ENCODE data around the gene ZFAND2A. TPM values are rescaled to one million over a fixed set of nuclear protein-coding genes. Genes with fewer than 3 reads are reported as not detected.

ZFAND2A gene
- polyA plus RNA-seq, 1 donor (not counting 4 experiments of a cell fraction or from before 2014, with no cell fraction given): 25.5 TPM

DNA sequence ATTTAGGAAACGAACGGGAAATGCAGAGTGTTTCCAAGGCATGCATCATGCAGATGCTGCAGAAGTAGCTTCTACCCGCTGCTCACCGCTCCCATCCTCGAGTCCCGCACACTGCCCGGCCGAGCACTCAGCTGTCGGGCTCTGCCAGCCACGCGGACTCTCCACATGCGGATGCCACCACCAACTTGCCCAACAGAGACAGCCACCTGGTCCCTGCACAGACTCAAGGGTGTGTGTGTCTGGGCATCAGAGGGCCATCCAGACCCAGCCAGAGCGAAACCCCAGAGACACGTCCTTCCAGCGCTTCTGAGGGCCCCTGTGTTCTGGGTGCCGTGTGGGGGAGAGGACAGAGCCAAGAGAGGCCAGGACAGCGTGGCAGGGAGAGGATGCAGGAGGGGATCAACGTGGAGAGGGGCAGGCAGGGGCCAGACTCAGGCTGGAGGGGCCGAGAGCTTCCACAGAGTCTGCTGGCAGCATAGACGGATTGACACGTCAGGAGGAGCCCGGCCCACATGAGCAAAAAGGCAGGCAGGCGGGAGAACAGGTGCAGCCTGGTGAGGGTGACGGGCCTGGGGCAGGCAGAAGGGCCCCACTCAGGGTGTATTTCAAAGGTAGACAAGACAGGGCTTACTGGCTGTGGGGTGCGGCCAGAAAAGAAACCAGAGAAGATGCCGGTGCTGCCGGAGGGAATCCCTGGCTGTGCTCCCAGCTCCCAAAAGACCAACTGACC is 53.8 kb downstream of the ZFAND2A start:
- no peak overlapping the region for H3K9ac ChIP-seq (ENCODE audit: control insufficient read depth, extremely low read depth, insufficient read depth, low read length)
- TF ChIP-seq EZH2 (IDR thresholded peaks at IDR 0.05; ENCODE audit: low read length): no peak
- TF ChIP-seq, protein P1, sequence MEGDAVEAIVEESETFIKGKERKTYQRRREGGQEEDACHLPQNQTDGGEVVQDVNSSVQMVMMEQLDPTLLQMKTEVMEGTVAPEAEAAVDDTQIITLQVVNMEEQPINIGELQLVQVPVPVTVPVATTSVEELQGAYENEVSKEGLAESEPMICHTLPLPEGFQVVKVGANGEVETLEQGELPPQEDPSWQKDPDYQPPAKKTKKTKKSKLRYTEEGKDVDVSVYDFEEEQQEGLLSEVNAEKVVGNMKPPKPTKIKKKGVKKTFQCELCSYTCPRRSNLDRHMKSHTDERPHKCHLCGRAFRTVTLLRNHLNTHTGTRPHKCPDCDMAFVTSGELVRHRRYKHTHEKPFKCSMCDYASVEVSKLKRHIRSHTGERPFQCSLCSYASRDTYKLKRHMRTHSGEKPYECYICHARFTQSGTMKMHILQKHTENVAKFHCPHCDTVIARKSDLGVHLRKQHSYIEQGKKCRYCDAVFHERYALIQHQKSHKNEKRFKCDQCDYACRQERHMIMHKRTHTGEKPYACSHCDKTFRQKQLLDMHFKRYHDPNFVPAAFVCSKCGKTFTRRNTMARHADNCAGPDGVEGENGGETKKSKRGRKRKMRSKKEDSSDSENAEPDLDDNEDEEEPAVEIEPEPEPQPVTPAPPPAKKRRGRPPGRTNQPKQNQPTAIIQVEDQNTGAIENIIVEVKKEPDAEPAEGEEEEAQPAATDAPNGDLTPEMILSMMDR (optimal IDR thresholded peaks at IDR 0.05 in 1 of 3, IDR thresholded peaks at IDR 0.05 in 1 of 3, conservative IDR thresholded peaks at IDR 0.05 in 1 of 3; ENCODE audit: extremely low read depth in 1 of 3, insufficient read depth in 2 of 3, low read length in 3 of 3): no peak
- H3K4me1 ChIP-seq (ENCODE audit: control insufficient read depth, extremely low read depth, insufficient read depth, low read length): no peaks in the 10 kb centered on the region
- no peak for DNase-seq (ENCODE audit: low read depth, low spot score)
- no peaks in the 10 kb centered on the region for H3K9me1 ChIP-seq (ENCODE audit: control insufficient read depth, extremely low read depth, insufficient read depth, low read length)
- H3K27ac ChIP-seq (ENCODE audit: control insufficient read depth, insufficient read depth, low read length): no peak overlapping the region
- H3K79me2 ChIP-seq (ENCODE audit: control insufficient read depth, insufficient read depth, low read length): peaks cover 18% of the 10 kb centered on the region
- dilution Hi-C loops (cut with MboI; ENCODE audit: extremely low pct_ligation_motif_present, low sequenced_read_pairs): no loop called here
- no peak for FAIRE-seq
- no peaks in the 10 kb centered on the region for H3K27me3 ChIP-seq (ENCODE audit: control insufficient read depth, extremely low read depth, insufficient read depth, low read length)
- no peak overlapping the region for H3K4me2 ChIP-seq (ENCODE audit: control insufficient read depth, extremely low read depth, insufficient read depth, low read depth, low read length)
- H2AFZ ChIP-seq (ENCODE audit: control insufficient read depth, low read length): no peak overlapping the region
- no peak overlapping the region for H3K4me3 ChIP-seq (ENCODE audit: control insufficient read depth in 2 of 3, extremely low read depth in 1 of 3, insufficient read depth in 2 of 3, low read depth in 1 of 3, low read length in 3 of 3)
- no peaks in the 10 kb centered on the region for H3K9me3 ChIP-seq (ENCODE audit: control insufficient read depth, low read depth, low read length)
- H4K20me1 ChIP-seq (ENCODE audit: control insufficient read depth, extremely low read depth, insufficient read depth, low read length): peaks cover 5% of the 10 kb centered on the region
- peaks cover 0 to 4% of the 10 kb centered on the region in 2 experiments for H3K36me3 ChIP-seq (ENCODE audit: control insufficient read depth in 2 of 2, extremely low read depth in 1 of 2, insufficient read depth in 2 of 2, low read length in 2 of 2)

DNA sequence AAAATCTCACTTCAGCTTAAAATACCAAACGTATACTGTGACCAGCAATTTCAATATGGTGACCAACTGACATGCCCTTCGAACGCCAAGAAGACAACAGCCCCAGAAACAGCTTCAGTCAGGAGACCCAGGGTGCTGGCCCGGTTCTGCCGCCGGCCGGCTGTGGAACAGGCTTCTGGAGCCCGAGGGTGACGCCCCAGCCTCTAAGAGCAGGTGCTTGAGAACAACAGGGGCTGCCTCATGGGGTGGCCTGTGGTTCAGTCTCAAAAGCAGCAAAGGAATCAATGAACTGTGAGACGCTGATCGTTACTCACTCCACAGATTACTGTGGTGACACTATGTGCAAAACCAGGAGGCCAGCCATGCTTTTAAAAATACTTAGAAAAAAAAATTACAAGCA is 54.8 kb downstream of the ZFAND2A start:
- FAIRE-seq: no peak
- dilution Hi-C loops (cut with MboI; ENCODE audit: extremely low pct_ligation_motif_present, low sequenced_read_pairs): no loop called here
- peaks cover 5% of the 10 kb centered on the region for H4K20me1 ChIP-seq (ENCODE audit: control insufficient read depth, extremely low read depth, insufficient read depth, low read length)

More for the DNA sequence above, 54.8 kb downstream of the ZFAND2A start:
- Histone ChIP-seq H3K9me3 (ENCODE audit: control insufficient read depth, low read depth, low read length) (no peaks in the 10 kb centered on the region), H2AFZ (ENCODE audit: control insufficient read depth, low read length) (no peak overlapping the region), H3K4me1 (ENCODE audit: control insufficient read depth, extremely low read depth, insufficient read depth, low read length) (no peaks in the 10 kb centered on the region), H3K9me1 (ENCODE audit: control insufficient read depth, extremely low read depth, insufficient read depth, low read length) (no peaks in the 10 kb centered on the region), H3K9ac (ENCODE audit: control insufficient read depth, extremely low read depth, insufficient read depth, low read length) (no peak overlapping the region), H3K27ac (ENCODE audit: control insufficient read depth, insufficient read depth, low read length) (no peak overlapping the region), H3K4me3 (ENCODE audit: control insufficient read depth in 2 of 3, extremely low read depth in 1 of 3, insufficient read depth in 2 of 3, low read depth in 1 of 3, low read length in 3 of 3) (no peak overlapping the region), H3K27me3 (ENCODE audit: control insufficient read depth, extremely low read depth, insufficient read depth, low read length) (no peaks in the 10 kb centered on the region), H3K36me3 (ENCODE audit: control insufficient read depth in 2 of 2, extremely low read depth in 1 of 2, insufficient read depth in 2 of 2, low read length in 2 of 2) (peaks cover 0 to 7% of the 10 kb centered on the region in 2 experiments), H3K4me2 (ENCODE audit: control insufficient read depth, extremely low read depth, insufficient read depth, low read depth, low read length) (no peak overlapping the region), H3K79me2 (ENCODE audit: control insufficient read depth, insufficient read depth, low read length) (peaks cover 19% of the 10 kb centered on the region)
- DNase-seq (ENCODE audit: low read depth, low spot score): no peak
- TF ChIP-seq, protein P1 (optimal IDR thresholded peaks at IDR 0.05 in 1 of 3, IDR thresholded peaks at IDR 0.05 in 1 of 3, conservative IDR thresholded peaks at IDR 0.05 in 1 of 3; ENCODE audit: extremely low read depth in 1 of 3, insufficient read depth in 2 of 3, low read length in 3 of 3): no peak
- TF ChIP-seq EZH2 (IDR thresholded peaks at IDR 0.05; ENCODE audit: low read length): no peak

Measured in keratinocyte (primary cell).